Ectodermal cell (in vitro differentiated cells): ENCODE measurements around the gene TIMELESS.
"Not testable (repeated sequence)": the region's sequence is repeated elsewhere in the genome, so short reads cannot be mapped to it uniquely, and the experiment has no call there.

ENCODE experiments used
- H3K27ac ChIP-seq: 2 replicates; pipeline ENCODE4 v1.7.0; 2013; ENCODE audit warnings: mild to moderate bottlenecking, low read depth, low read length; ENCODE audit not compliant: insufficient read depth, poor library complexity, severe bottlenecking
- H3K27me3 ChIP-seq: 2 replicates; pipeline ENCODE4 v1.7.0; 2013; ENCODE audit warnings: mild to moderate bottlenecking, low read length; ENCODE audit not compliant: insufficient read depth, control insufficient read depth, poor library complexity, severe bottlenecking
- H3K36me3 ChIP-seq: one replicate; pipeline ENCODE4 v1.7.0; 2013; ENCODE audit warnings: low read length; ENCODE audit not compliant: control insufficient read depth, insufficient read depth
- H3K4me1 ChIP-seq: one replicate; pipeline ENCODE4 v1.7.0; 2013; ENCODE audit warnings: low read length; ENCODE audit not compliant: control insufficient read depth, insufficient read depth
- H3K4me3 ChIP-seq: 2 replicates; pipeline ENCODE4 v1.7.0; 2013; ENCODE audit warnings: low read depth, low read length, control low read depth; ENCODE audit not compliant: insufficient read depth
- H3K9me3 ChIP-seq: 2 replicates; pipeline ENCODE4 v1.7.0; 2013; ENCODE audit warnings: mild to moderate bottlenecking, low read length, moderate library complexity; ENCODE audit not compliant: control insufficient read depth
- WGBS, 2 experiments: methylation state at CpG; one replicate each; pipeline ENCODE4 v1.1.7; 2013; ENCODE audit warnings: missing lambda C conversion rate in 2 of 2; 5-methylcytosine and 5-hydroxymethylcytosine counted together

The TIMELESS gene

GRCh38 chr12:56411781-56412639 lies 37.2 kb downstream of the TIMELESS start:
- Histone ChIP-seq H3K9me3 (no peaks in the 10 kb centered on the region), H3K4me1 (no peaks in the 10 kb centered on the region), H3K27me3 (no peaks in the 10 kb centered on the region), H3K27ac (no peak overlapping the region), H3K4me3 (no peak overlapping the region), H3K36me3 (peaks cover 8% of the 10 kb centered on the region)
- 91 to 95% methylated on average over 6 of the region's 6 CpGs for WGBS, 2 experiments

GRCh38 chr12:56410768-56411167 lies 38.5 kb downstream of the TIMELESS start:
- H3K4me3 ChIP-seq = no peak overlapping the region
- H3K9me3 ChIP-seq = no peaks in the 10 kb centered on the region
- H3K27ac ChIP-seq = no peak overlapping the region
- no peaks in the 10 kb centered on the region for H3K27me3 ChIP-seq
- H3K4me1 ChIP-seq = no peaks in the 10 kb centered on the region
- H3K36me3 ChIP-seq = peaks cover 7% of the 10 kb centered on the region
- 87 to 91% methylated on average over 4 of the region's 4 CpGs for WGBS, 2 experiments

- 91 to 92% methylated on average over 4 to 5 of the region's 5 CpGs for WGBS, 2 experiments
- H3K4me3 ChIP-seq = no peak overlapping the region
- no peaks in the 10 kb centered on the region for H3K27me3 ChIP-seq
- H3K36me3 ChIP-seq = no peaks in the 10 kb centered on the region
- H3K9me3 ChIP-seq = no peaks in the 10 kb centered on the region
- H3K27ac ChIP-seq = no peak overlapping the region
- H3K4me1 ChIP-seq = peaks cover 7% of the 10 kb centered on the region
Measured at GRCh38 chr12:56408799-56409417, 40.3 kb downstream of the TIMELESS start.

GRCh38 chr12:56404227-56404626 lies 45.0 kb downstream of the TIMELESS start:
- not testable (repeated sequence) for H3K4me1 ChIP-seq, H3K27me3 ChIP-seq, H3K36me3 ChIP-seq, H3K9me3 ChIP-seq, H3K4me3 ChIP-seq, H3K27ac ChIP-seq
- 91 to 94% methylated on average over 1 to 3 of the region's 3 CpGs for WGBS, 2 experiments

- H3K36me3 ChIP-seq, H3K27ac ChIP-seq, H3K4me3 ChIP-seq, H3K9me3 ChIP-seq, H3K27me3 ChIP-seq, H3K4me1 ChIP-seq: not testable (repeated sequence)
Measured at GRCh38 chr12:56401612-56402011, 47.6 kb downstream of the TIMELESS start.

- H3K9me3 ChIP-seq, H3K27ac ChIP-seq, H3K36me3 ChIP-seq, H3K27me3 ChIP-seq, H3K4me1 ChIP-seq, H3K4me3 ChIP-seq: not testable (repeated sequence)
- 100% methylated on average over 1 of the region's 3 CpGs for WGBS, 2 experiments
Measured at GRCh38 chr12:56401125-56401524, 48.1 kb downstream of the TIMELESS start.

- not testable (repeated sequence) for H3K4me3 ChIP-seq, H3K36me3 ChIP-seq, H3K9me3 ChIP-seq, H3K4me1 ChIP-seq, H3K27ac ChIP-seq, H3K27me3 ChIP-seq
- 96 to 100% methylated on average over 2 to 3 of the region's 3 CpGs for WGBS, 2 experiments
Measured at GRCh38 chr12:56399466-56399865, 49.8 kb downstream of the TIMELESS start.

GRCh38 chr12:56398324-56398723 lies 50.9 kb downstream of the TIMELESS start:
- no peak overlapping the region for H3K27ac ChIP-seq
- no peaks in the 10 kb centered on the region for H3K36me3 ChIP-seq
- no peaks in the 10 kb centered on the region for H3K27me3 ChIP-seq
- H3K4me3 ChIP-seq = no peak overlapping the region
- H3K4me1 ChIP-seq = no peaks in the 10 kb centered on the region
- peaks cover 2% of the 10 kb centered on the region for H3K9me3 ChIP-seq

- Histone ChIP-seq H3K9me3 (peaks cover 2% of the 10 kb centered on the region), H3K36me3 (no peaks in the 10 kb centered on the region), H3K27me3 (no peaks in the 10 kb centered on the region), H3K27ac (no peak overlapping the region), H3K4me3 (no peak overlapping the region), H3K4me1 (peaks cover under 1% of the 10 kb centered on the region)
- WGBS, 2 experiments = 88 to 98% methylated on average over 1 to 2 of the region's 2 CpGs
Measured at GRCh38 chr12:56392331-56392730, 56.9 kb downstream of the TIMELESS start.

- WGBS, 2 experiments = 90% methylated on average over 1 of the region's 1 CpG
- no peak overlapping the region for H3K4me3 ChIP-seq
- H3K36me3 ChIP-seq = no peaks in the 10 kb centered on the region
- no peak overlapping the region for H3K27ac ChIP-seq
- no peaks in the 10 kb centered on the region for H3K9me3 ChIP-seq
- H3K4me1 ChIP-seq = peaks cover 4% of the 10 kb centered on the region
- no peaks in the 10 kb centered on the region for H3K27me3 ChIP-seq
Measured at GRCh38 chr12:56391721-56392120, 57.5 kb downstream of the TIMELESS start.
